Trophoblast cell (in vitro differentiated cells and primary cell): ENCODE results near the gene LRBA.
"Not testable (repeated sequence)": the region's sequence is repeated elsewhere in the genome, so short reads cannot be mapped to it uniquely, and the experiment has no call there.

Source experiments
- DNase-seq, 2 donors: peaks; one replicate each; pipeline ENCODE4 v3.0.0-alpha.2; 2016
- H2AFZ ChIP-seq: 2 replicates; pipeline ENCODE4 v1.6.1; 2013; ENCODE audit warnings: low read length, moderate library complexity, mild to moderate bottlenecking; ENCODE audit not compliant: insufficient read depth, poor library complexity
- H2AK5ac ChIP-seq: 2 replicates; pipeline ENCODE4 v1.6.1; 2013; ENCODE audit warnings: mild to moderate bottlenecking, low read length
- H2BK120ac ChIP-seq: 2 replicates; pipeline ENCODE4 v1.6.1; 2013; ENCODE audit warnings: low read length, mild to moderate bottlenecking, moderate library complexity; ENCODE audit not compliant: insufficient read depth, poor library complexity
- H2BK12ac ChIP-seq: 2 replicates; pipeline ENCODE4 v1.6.1; 2013; ENCODE audit warnings: mild to moderate bottlenecking, low read length, moderate library complexity
- H2BK5ac ChIP-seq: 2 replicates; pipeline ENCODE4 v1.6.1; 2013; ENCODE audit warnings: low read length, low read depth, moderate library complexity, mild to moderate bottlenecking; ENCODE audit not compliant: poor library complexity
- H3K14ac ChIP-seq: 2 replicates; pipeline ENCODE4 v1.6.1; 2013; ENCODE audit warnings: mild to moderate bottlenecking, low read length
- H3K18ac ChIP-seq: 2 replicates; pipeline ENCODE4 v1.6.1; 2013; ENCODE audit warnings: mild to moderate bottlenecking, low read length
- H3K23ac ChIP-seq: 2 replicates; pipeline ENCODE4 v1.6.1; 2013; ENCODE audit warnings: low read length
- H3K27ac ChIP-seq: 2 replicates; pipeline ENCODE4 v1.5.1; 2013; ENCODE audit warnings: low read depth, mild to moderate bottlenecking, inconsistent platforms, low read length, moderate library complexity
- H3K27me3 ChIP-seq: 2 replicates; pipeline ENCODE4 v1.6.1; 2013; ENCODE audit warnings: inconsistent platforms, mild to moderate bottlenecking, low read length, moderate library complexity; ENCODE audit not compliant: insufficient read depth
- H3K36me3 ChIP-seq, 2 experiments: 1 replicate in 1 of 2; 2 replicates in 1 of 2; pipeline ENCODE4 v1.6.1; 2013; ENCODE audit warnings: low read length in 2 of 2, mild to moderate bottlenecking in 2 of 2, moderate library complexity in 1 of 2; ENCODE audit not compliant: insufficient read depth in 2 of 2, control insufficient read depth in 1 of 2
- H3K4ac ChIP-seq: 2 replicates; pipeline ENCODE4 v1.6.1; 2013; ENCODE audit warnings: low read depth, mild to moderate bottlenecking, low read length, moderate library complexity
- H3K4me1 ChIP-seq, 2 experiments: 1 replicate in 1 of 2; 2 replicates in 1 of 2; pipeline ENCODE4 v1.6.1; 2013; ENCODE audit warnings: low read length in 2 of 2, mild to moderate bottlenecking in 2 of 2, moderate library complexity in 1 of 2; ENCODE audit not compliant: insufficient read depth in 2 of 2, control insufficient read depth in 1 of 2
- H3K4me2 ChIP-seq: 2 replicates; pipeline ENCODE4 v1.6.1; 2013; ENCODE audit warnings: inconsistent platforms, mild to moderate bottlenecking, low read length, moderate library complexity
- H3K4me3 ChIP-seq: 2 replicates; pipeline ENCODE4 v1.5.1; 2013; ENCODE audit warnings: mild to moderate bottlenecking, low read depth, low read length, inconsistent platforms
- H3K79me1 ChIP-seq: one replicate; pipeline ENCODE4 v1.6.1; 2013; ENCODE audit warnings: low read length
- H3K79me2 ChIP-seq: 2 replicates; pipeline ENCODE4 v1.6.1; 2013; ENCODE audit warnings: low read length, mild to moderate bottlenecking; ENCODE audit not compliant: control insufficient read depth, insufficient read depth, poor library complexity
- H3K9ac ChIP-seq: 2 replicates; pipeline ENCODE4 v1.6.1; 2013; ENCODE audit warnings: mild to moderate bottlenecking, low read length
- H3K9me3 ChIP-seq: 2 replicates; pipeline ENCODE4 v1.6.1; 2013; ENCODE audit warnings: low read depth, mild to moderate bottlenecking, control low read depth, inconsistent platforms, low read length; ENCODE audit not compliant: insufficient read depth
- H4K12ac ChIP-seq: 2 replicates; pipeline ENCODE4 v1.6.1; 2013; ENCODE audit warnings: low read depth, mild to moderate bottlenecking, low read length, moderate library complexity
- H4K8ac ChIP-seq: 2 replicates; pipeline ENCODE4 v1.6.1; 2013; ENCODE audit warnings: low read depth, mild to moderate bottlenecking, low read length, moderate library complexity
- H4K91ac ChIP-seq: one replicate; pipeline ENCODE4 v1.6.1; 2013; ENCODE audit warnings: low read depth, mild to moderate bottlenecking, low read length, moderate library complexity
- WGBS: extraction: QIAGEN DNeasy Blood & Tissue Kit; methylation state at CpG from one replicate; pipeline ENCODE4 v1.1.7; 2013; ENCODE audit warnings: missing lambda C conversion rate; ENCODE audit not compliant: insufficient read length, insufficient coverage; ENCODE audit errors: extremely low coverage; 5-methylcytosine and 5-hydroxymethylcytosine counted together

The LRBA gene

DNA sequence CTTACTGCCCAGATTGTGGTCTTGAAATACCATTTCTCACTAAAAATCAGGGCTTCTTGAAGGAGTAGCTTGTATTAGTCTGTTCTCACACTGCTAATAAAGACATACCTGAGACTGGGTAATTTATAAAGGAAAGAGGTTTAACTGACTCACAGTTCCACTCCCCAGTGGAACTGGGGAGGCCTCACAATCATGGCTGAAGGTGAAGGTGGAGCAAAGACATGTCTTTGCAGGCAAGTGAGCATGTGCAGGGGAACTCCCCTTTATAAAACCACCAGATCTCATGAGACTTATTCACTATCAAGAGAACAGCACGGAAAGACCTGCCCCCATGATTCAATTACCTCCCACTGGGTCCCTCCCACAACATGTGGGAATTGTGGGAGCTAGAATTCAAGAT is 58.0 kb downstream of the LRBA start:
- H3K4me3 ChIP-seq, H4K12ac ChIP-seq, H3K14ac ChIP-seq, H3K4me1 ChIP-seq, H3K9me3 ChIP-seq, H2BK12ac ChIP-seq, H3K79me1 ChIP-seq, DNase-seq, H3K23ac ChIP-seq, H3K9ac ChIP-seq, H4K8ac ChIP-seq, H2AK5ac ChIP-seq, H3K36me3 ChIP-seq, H3K4ac ChIP-seq, H4K91ac ChIP-seq, H2BK5ac ChIP-seq, H3K79me2 ChIP-seq, H3K27me3 ChIP-seq, H2AFZ ChIP-seq, H2BK120ac ChIP-seq, H3K4me2 ChIP-seq, H3K18ac ChIP-seq, H3K27ac ChIP-seq: not testable (repeated sequence)
- WGBS: no CpG with 5 or more reads among the region's 1 CpG

- H2AK5ac ChIP-seq, H2AFZ ChIP-seq, H2BK5ac ChIP-seq, H3K79me1 ChIP-seq, H3K27ac ChIP-seq, H3K4me3 ChIP-seq, H3K9ac ChIP-seq, H3K36me3 ChIP-seq, H3K18ac ChIP-seq, H4K8ac ChIP-seq, H3K4me1 ChIP-seq, H4K12ac ChIP-seq, H3K27me3 ChIP-seq, H3K14ac ChIP-seq, H3K4me2 ChIP-seq, H3K9me3 ChIP-seq, H3K79me2 ChIP-seq, H4K91ac ChIP-seq, H2BK120ac ChIP-seq, H3K4ac ChIP-seq, H2BK12ac ChIP-seq, H3K23ac ChIP-seq, DNase-seq: not testable (repeated sequence)
- WGBS: no CpG with 5 or more reads among the region's 28 CpGs
Observed at GRCh38 chr4:150953916-150954315, 61.2 kb downstream of the LRBA start.

DNA sequence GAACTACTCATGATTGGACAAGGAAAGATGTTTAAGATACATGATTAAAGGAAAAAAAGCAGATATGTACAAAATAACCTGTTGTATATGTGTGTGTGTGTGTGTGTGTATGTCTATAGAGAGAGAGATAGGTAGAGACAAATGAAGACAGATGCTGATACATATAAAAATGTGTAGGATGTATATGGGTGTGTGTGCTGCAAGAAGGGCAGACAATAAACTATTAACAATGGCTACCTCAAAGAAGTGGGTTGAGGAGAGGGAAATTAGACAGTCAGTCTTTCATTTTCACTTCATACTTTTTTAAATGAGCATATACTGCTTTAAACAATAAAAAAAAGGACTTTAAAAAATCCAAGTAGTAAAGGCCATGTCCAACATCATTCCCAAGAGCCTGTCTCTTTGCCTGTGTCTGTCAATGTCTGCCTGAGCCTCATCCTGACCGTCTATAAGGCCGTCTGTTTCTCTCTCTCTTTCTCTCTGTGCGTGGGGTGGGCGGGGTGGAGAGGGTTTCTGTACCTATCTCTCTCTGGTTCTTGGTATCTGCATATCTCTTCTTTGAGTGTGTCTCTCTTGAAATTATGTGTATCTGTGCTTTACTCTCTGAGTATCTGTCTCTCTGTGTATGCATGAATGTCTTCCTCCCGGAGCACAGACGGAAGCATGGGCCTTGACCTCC is 62.8 kb downstream of the LRBA start:
- WGBS: no CpG with 5 or more reads among the region's 6 CpGs
- no peaks in the 10 kb centered on the region for H3K4me1 ChIP-seq
- H2AFZ ChIP-seq: no peak overlapping the region

GRCh38 chr4:150950657-150951288 is 64.3 kb downstream of the LRBA start:
- no peak overlapping the region for H3K18ac ChIP-seq
- no CpG with 5 or more reads among the region's 2 CpGs for WGBS
- no peak overlapping the region for H2BK120ac ChIP-seq
- H3K79me1 ChIP-seq: no peaks in the 10 kb centered on the region
- H2AK5ac ChIP-seq: no peak overlapping the region
- H2BK5ac ChIP-seq: no peak overlapping the region
- H3K23ac ChIP-seq: no peak overlapping the region
- H2BK12ac ChIP-seq: no peak overlapping the region
- H3K9me3 ChIP-seq: no peaks in the 10 kb centered on the region
- H3K4me3 ChIP-seq: no peak overlapping the region
- H3K27me3 ChIP-seq: no peaks in the 10 kb centered on the region
- H3K27ac ChIP-seq: no peak overlapping the region
- no peak overlapping the region for H3K9ac ChIP-seq
- no peaks in the 10 kb centered on the region for H3K79me2 ChIP-seq
- no peak overlapping the region for H3K14ac ChIP-seq
- H4K12ac ChIP-seq: no peak overlapping the region
- no peak overlapping the region for H3K4me2 ChIP-seq
- H4K8ac ChIP-seq: no peak overlapping the region
- no peak for DNase-seq
- H3K4ac ChIP-seq: no peak overlapping the region
- peaks cover 0 to 2% of the 10 kb centered on the region in 2 experiments for H3K36me3 ChIP-seq
- no peaks in the 10 kb centered on the region for H3K4me1 ChIP-seq
- H2AFZ ChIP-seq: no peak overlapping the region
- H4K91ac ChIP-seq: no peak overlapping the region

More for the DNA sequence above, 62.8 kb downstream of the LRBA start:
- peaks cover 0 to 2% of the 10 kb centered on the region in 2 experiments for H3K36me3 ChIP-seq
- H3K4me3 ChIP-seq: no peak overlapping the region
- H4K12ac ChIP-seq: no peak overlapping the region
- H3K18ac ChIP-seq: no peak overlapping the region
- no peaks in the 10 kb centered on the region for H3K79me1 ChIP-seq
- no peak overlapping the region for H3K23ac ChIP-seq
- no peak overlapping the region for H2AK5ac ChIP-seq
- no peak overlapping the region for H2BK120ac ChIP-seq
- no peaks in the 10 kb centered on the region for H3K27me3 ChIP-seq
- no peak overlapping the region for H3K14ac ChIP-seq
- H3K9me3 ChIP-seq: no peaks in the 10 kb centered on the region
- H3K4me2 ChIP-seq: no peak overlapping the region
- H2BK5ac ChIP-seq: no peak overlapping the region
- no peak overlapping the region for H4K8ac ChIP-seq
- DNase-seq: no peak
- no peak overlapping the region for H3K27ac ChIP-seq
- H3K9ac ChIP-seq: no peak overlapping the region
- no peak overlapping the region for H2BK12ac ChIP-seq
- H3K79me2 ChIP-seq: no peaks in the 10 kb centered on the region
- H3K4ac ChIP-seq: no peak overlapping the region
- H4K91ac ChIP-seq: no peak overlapping the region
